NCI-H524 treated with DMSO at 0.1 percent for 48 hours (cell line): ENCODE results near the gene EMD.
"Not testable (repeated sequence)": the region's sequence is repeated elsewhere in the genome, so short reads cannot be mapped to it uniquely, and the experiment has no call there.

Source experiments
- DNase-seq: peaks from one replicate; lab custom pipeline; 2025; lab: John Stamatoyannopoulos, UW

The EMD gene

GRCh38 chrX:154371017-154371788 is 7.9 kb upstream of the EMD start:
- peak; percentile 32 for DNase-seq

GRCh38 chrX:154371789-154372300 is 7.2 kb upstream of the EMD start:
- DNase-seq = no peak

GRCh38 chrX:154372612-154373022 is 6.5 kb upstream of the EMD start:
- DNase-seq = no peak

- no peak for DNase-seq
Observed at GRCh38 chrX:154373340-154374306, 5.5 kb upstream of the EMD start.

- no peak for DNase-seq
Observed at GRCh38 chrX:154374313-154375155, 4.6 kb upstream of the EMD start, which contains the start of gene FLNA. FLNA (minus strand) TSS chrX:154374634; CDS start chrX:154371245, 3,389 bp downstream.

- no peak for DNase-seq
Observed at GRCh38 chrX:154375156-154375504, 4.0 kb upstream of the EMD start.

- DNase-seq = no peak
Observed at GRCh38 chrX:154376774-154377173, 2.3 kb upstream of the EMD start.

GRCh38 chrX:154378059-154378798 is 866 bp upstream of the EMD start:
- DNase-seq = no peak

GRCh38 chrX:154379569-154379951 is 465 bp downstream of the EMD start:
- DNase-seq = no peak

- no peak for DNase-seq
Observed at GRCh38 chrX:154380153-154380552, 1.1 kb downstream of the EMD start.

- DNase-seq = no peak
Observed at GRCh38 chrX:154380787-154381186, 1.7 kb downstream of the EMD start.

GRCh38 chrX:154381271-154381670 is 2.2 kb downstream of the EMD start:
- no peak for DNase-seq

GRCh38 chrX:154382483-154383069 is 3.5 kb downstream of the EMD start:
- no peak for DNase-seq

GRCh38 chrX:154383359-154384283 is 4.5 kb downstream of the EMD start:
- DNase-seq = no peak

GRCh38 chrX:154384284-154384892 is 5.3 kb downstream of the EMD start:
- DNase-seq = no peak

- DNase-seq = not testable (repeated sequence)
Observed at GRCh38 chrX:154388094-154388493, 9.0 kb downstream of the EMD start.

- DNase-seq = not testable (repeated sequence)
Observed at GRCh38 chrX:154388649-154389048, 9.6 kb downstream of the EMD start.

- not testable (repeated sequence) for DNase-seq
Observed at GRCh38 chrX:154389812-154390747, 11.0 kb downstream of the EMD start.
